HCT116 (cell line): ENCODE results near the gene DPP10. TPM values are rescaled to one million over a fixed set of nuclear protein-coding genes. Genes with fewer than 3 reads are reported as not detected.

ENCODE experiments used
- ATAC-seq: fragments of 200-7000 bp; cut with Tn5 transposase; 2 replicates; pipeline ENCODE4 v1.9.1; 2020; ENCODE audit warnings: mild to moderate bottlenecking, moderate library complexity
- BruUV-seq: library from RNA; stranded (reverse); fragments of 400-500 nt; replicated peaks from 2 replicates; lab custom pipeline; 2021; lab: Mats Ljungman, UMichigan
- CTCF ChIA-PET: fragments of 300-600 bp; sonication (Branson Sonifier 250); formaldehyde crosslinking; loops from one replicate; lab custom pipeline; 2021; ENCODE audit warnings: antibody characterized with exemption; lab: Charles Lee
- POLR2A ChIA-PET: fragments of 300-600, 350-600 bp; sonication (Branson Sonifier 250); formaldehyde crosslinking; loops from one replicate; lab custom pipeline; 2021; ENCODE audit warnings: antibody characterized with exemption; lab: Charles Lee
- RAD21 ChIA-PET, 2 experiments: fragments of 300-600 bp; sonication (Branson Sonifier 250); formaldehyde crosslinking; loops; one replicate each; lab custom pipeline; 2023; ENCODE audit warnings: low total read pairs in 2 of 2; ENCODE audit not compliant: uncharacterized antibody in 2 of 2, unreplicated experiment in 2 of 2, low non-redundant PET in 1 of 2; lab: Charles Lee
- DNase-seq: peaks from one replicate; pipeline ENCODE4 v3.0.0-alpha.2; 2010; ENCODE audit warnings: low read depth, low spot score
- H2AFZ ChIP-seq: fragments of 200-600 bp; shearing (Covaris generic), sonication (generic); 2 replicates; pipeline ENCODE4 v1.6.1; 2017; ENCODE audit warnings: low read depth, mixed run types, mixed read lengths, antibody characterized with exemption, low read length; ENCODE audit not compliant: poor library complexity, severe bottlenecking
- H3K27ac ChIP-seq: 2 replicates; pipeline ENCODE4 v1.5.1; 2012; ENCODE audit warnings: low read depth, low read length
- H3K27me3 ChIP-seq: fragments of 200-600 bp; sonication (generic); 2 replicates; pipeline ENCODE4 v1.6.1; 2016; ENCODE audit warnings: mixed run types, low read length, mixed read lengths; ENCODE audit not compliant: insufficient read depth
- H3K36me3 ChIP-seq, 2 experiments: fragments of 200-500 bp in 1 of 2; fragments of 200-600 bp in 1 of 2; sonication (Bioruptor generic) in 1 of 2; sonication (generic) in 1 of 2; 2 replicates each; pipeline versions ENCODE4 v1.5.1 to v1.6.1; 2014 to 2016; ENCODE audit warnings: low read length in 2 of 2, inconsistent platforms in 1 of 2, mixed read lengths in 1 of 2, mixed run types in 1 of 2; ENCODE audit not compliant: insufficient read depth in 2 of 2, control insufficient read depth in 1 of 2
- H3K4me1 ChIP-seq, 2 experiments: fragments of 200-600 bp in 1 of 2; sonication (generic) in 1 of 2; 2 replicates each; pipeline versions ENCODE4 v1.5.1 to v1.6.1; 2012 to 2017; ENCODE audit warnings: low read length in 2 of 2, inconsistent platforms in 1 of 2, mild to moderate bottlenecking in 1 of 2, mixed read lengths in 1 of 2, mixed run types in 1 of 2, moderate library complexity in 1 of 2; ENCODE audit not compliant: insufficient read depth in 2 of 2, control insufficient read depth in 1 of 2
- H3K4me2 ChIP-seq: fragments of 200-600 bp; sonication (generic); 2 replicates; pipeline ENCODE4 v1.6.1; 2017; ENCODE audit warnings: mixed run types, low read length, mixed read lengths
- H3K4me3 ChIP-seq, 2 experiments: fragments of 200-600 bp in 1 of 2; sonication (generic) in 1 of 2; replicated peaks in 1 of 2; 2 replicates each; pipeline ENCODE4 v1.5.1; 2011 to 2016; ENCODE audit warnings: low read length in 2 of 2, control low read depth in 1 of 2, low read depth in 1 of 2, mild to moderate bottlenecking in 1 of 2, mixed read lengths in 1 of 2, mixed run types in 1 of 2
- H3K79me2 ChIP-seq: fragments of 200-600 bp; sonication (generic); 2 replicates; pipeline ENCODE4 v1.6.1; 2017; ENCODE audit warnings: mild to moderate bottlenecking, mixed run types, low read length, moderate library complexity, mixed read lengths; ENCODE audit not compliant: insufficient read depth
- H3K9ac ChIP-seq: fragments of 200-600 bp; sonication (generic); 2 replicates; pipeline ENCODE4 v1.6.1; 2016; ENCODE audit warnings: low read length, mixed read lengths
- H3K9me2 ChIP-seq: fragments of 200-600 bp; sonication (generic), shearing (Covaris generic); 2 replicates; pipeline ENCODE4 v1.6.1; 2017; ENCODE audit warnings: mixed run types, mild to moderate bottlenecking, moderate library complexity; ENCODE audit not compliant: insufficient read depth
- H3K9me3 ChIP-seq, 2 experiments: fragments of 200-500 bp in 1 of 2; fragments of 200-600 bp in 1 of 2; sonication (Bioruptor generic) in 1 of 2; sonication (generic) in 1 of 2; 2 replicates each; pipeline ENCODE4 v1.6.1; 2014 to 2017; ENCODE audit warnings: low read length in 2 of 2, mixed read lengths in 2 of 2, inconsistent platforms in 1 of 2, low read depth in 1 of 2, mild to moderate bottlenecking in 1 of 2, mixed run types in 1 of 2, moderate library complexity in 1 of 2; ENCODE audit not compliant: control insufficient read depth in 1 of 2, insufficient read depth in 1 of 2
- H4K20me1 ChIP-seq: fragments of 200-600 bp; sonication (generic), shearing (Covaris generic); 2 replicates; pipeline ENCODE4 v1.6.1; 2017; ENCODE audit warnings: mixed run types, mild to moderate bottlenecking, moderate library complexity; ENCODE audit not compliant: insufficient read depth
- ATF3 ChIP-seq: IDR thresholded peaks from 2 replicates; pipeline ENCODE4 v1.6.1; 2012
- CBX3 ChIP-seq: IDR thresholded peaks from 2 replicates; pipeline ENCODE4 v1.6.1; 2012; ENCODE audit warnings: low read depth
- CEBPB ChIP-seq: IDR thresholded peaks from 2 replicates; pipeline ENCODE4 v1.6.1; 2012; ENCODE audit warnings: low read depth
- CTCF ChIP-seq, 3 experiments: fragments of 200-600 bp in 1 of 3; sonication (generic) in 1 of 3; IDR thresholded peaks in 2 of 3; conservative IDR thresholded peaks in 1 of 3; 2 replicates each; pipeline ENCODE4 v1.5.1; 2012 to 2017; ENCODE audit warnings: low read depth in 2 of 3, low read length in 2 of 3, antibody characterized with exemption in 1 of 3, borderline replicate concordance in 1 of 3, control low read depth in 1 of 3, mild to moderate bottlenecking in 1 of 3, mixed read lengths in 1 of 3, mixed run types in 1 of 3, moderate library complexity in 1 of 3; ENCODE audit not compliant: insufficient read depth in 1 of 3
- EGR1 ChIP-seq: IDR thresholded peaks from 2 replicates; pipeline ENCODE4 v1.6.1; 2012; ENCODE audit warnings: low read depth
- ELF1 ChIP-seq: IDR thresholded peaks from 2 replicates; pipeline ENCODE4 v1.6.1; 2012; ENCODE audit warnings: low read depth, borderline replicate concordance
- EZH2 ChIP-seq: fragments of 200-600 bp; sonication (generic); IDR thresholded peaks from 2 replicates; pipeline ENCODE4 v1.6.1; 2017; ENCODE audit warnings: antibody characterized with exemption, mixed run types
- EZH2phosphoT487 ChIP-seq: fragments of 200-600 bp; IDR thresholded peaks from 2 replicates; pipeline ENCODE4 v1.6.1; 2018; ENCODE audit warnings: antibody characterized with exemption, borderline replicate concordance
- FOSL1 ChIP-seq: IDR thresholded peaks from 2 replicates; pipeline ENCODE4 v1.6.1; 2012; ENCODE audit warnings: low read depth
- JUND ChIP-seq: IDR thresholded peaks from 2 replicates; pipeline ENCODE4 v1.6.1; 2012
- POLR2A ChIP-seq: IDR thresholded peaks from 2 replicates; pipeline ENCODE4 v1.7.0; 2011; ENCODE audit warnings: borderline replicate concordance; ENCODE audit not compliant: insufficient read depth, insufficient read length; ENCODE audit errors: extremely low read depth
- POLR2AphosphoS5 ChIP-seq: IDR thresholded peaks from 2 replicates; pipeline ENCODE4 v1.6.1; 2011; ENCODE audit warnings: mild to moderate bottlenecking, low read depth, low read length, moderate library complexity
- SIN3A ChIP-seq: IDR thresholded peaks from 2 replicates; pipeline ENCODE4 v1.6.1; 2012; ENCODE audit warnings: low read depth
- SRF ChIP-seq: IDR thresholded peaks from 2 replicates; pipeline ENCODE4 v1.6.1; 2012; ENCODE audit warnings: low read depth
- ZBTB33 ChIP-seq: IDR thresholded peaks from 2 replicates; pipeline ENCODE4 v1.6.1; 2011; ENCODE audit warnings: mild to moderate bottlenecking, low read length, moderate library complexity; ENCODE audit not compliant: insufficient replicate concordance; ENCODE audit errors: extremely low read depth
- ZNF274 ChIP-seq: fragments of 200-500 bp; sonication (Bioruptor generic); IDR thresholded peaks from 2 replicates; pipeline ENCODE4 v1.6.1; 2014; ENCODE audit warnings: mild to moderate bottlenecking, low read depth, low read length, inconsistent platforms
- intact Hi-C: fragments of 100-400 bp; cut with micrococcal nuclease; formaldehyde crosslinking; loops from 2 replicates; pipeline ENCODE4 v1.10.0; 2022
- total RNA-seq: library from RNA; stranded (reverse); gene quantifications from one replicate; pipeline ENCODE4 v1.2.1, GENCODE V29; 2021; ENCODE audit not compliant: unreplicated experiment

The DPP10 gene
- total RNA-seq, 1 experiment from 2014 or later, result not detected

GRCh38 chr2:115484983-115485382, 1042.5 kb downstream of the DPP10 start:
- intact Hi-C loops, result no loop called here
- Histone ChIP-seq H3K36me3 (no peaks in the 10 kb centered on the region), H3K9ac (no peak overlapping the region), H3K27ac (no peak overlapping the region), H3K9me3 (peaks cover 3 to 30% of the 10 kb centered on the region in 2 experiments; a peak in 2 of 4 replicates), H3K4me3 (no peak overlapping the region), H4K20me1 (no peaks in the 10 kb centered on the region), H3K27me3 (no peaks in the 10 kb centered on the region), H3K4me2 (no peak overlapping the region), H2AFZ (no peak overlapping the region), H3K79me2 (no peaks in the 10 kb centered on the region), H3K9me2 (no peaks in the 10 kb centered on the region)
- no peak for DNase-seq
- POLR2A ChIA-PET, result no interaction called here
- no TSS peak for BruUV-seq
- RAD21 ChIA-PET, result no interaction called here
- TF ChIP-seq EZH2, result no peak
- no peak for TF ChIP-seq EZH2phosphoT487
- no peak for TF ChIP-seq SIN3A
- no peak for TF ChIP-seq JUND
- TF ChIP-seq EGR1, result no peak
- TF ChIP-seq POLR2A, result no peak
- TF ChIP-seq ATF3, result no peak
- no peak for TF ChIP-seq POLR2AphosphoS5
- TF ChIP-seq, all 23 proteins: peak for 0
- ATAC-seq, result no peak
- CTCF ChIA-PET, result no interaction called here
- no peaks in the 10 kb centered on the region for H3K4me1 ChIP-seq

GRCh38 chr2:115491186-115491793, 1048.8 kb downstream of the DPP10 start:
- Histone ChIP-seq H3K9ac (no peak overlapping the region), H4K20me1 (no peaks in the 10 kb centered on the region), H3K4me3 (no peak overlapping the region), H3K79me2 (no peaks in the 10 kb centered on the region), H3K36me3 (no peaks in the 10 kb centered on the region), H2AFZ (no peak overlapping the region), H3K9me2 (no peaks in the 10 kb centered on the region), H3K4me1 (no peaks in the 10 kb centered on the region), H3K27me3 (no peaks in the 10 kb centered on the region), H3K4me2 (no peak overlapping the region), H3K27ac (no peak overlapping the region), H3K9me3 (peaks cover 6 to 18% of the 10 kb centered on the region in 2 experiments; a peak in 2 of 4 replicates)
- no peak for DNase-seq
- intact Hi-C loops, result no loop called here
- ChIA-PET CTCF (no interaction called here), POLR2A (no interaction called here), RAD21 (no interaction called here)
- ATAC-seq, result no peak
- no TSS peak for BruUV-seq
- TF ChIP-seq CBX3 (no peak), CTCF (IDR thresholded peaks at IDR 0.05 in 2 of 3, conservative IDR thresholded peaks at IDR 0.05 in 1 of 3; ENCODE audit: borderline replicate concordance in 1 of 3, insufficient read depth in 1 of 3, low read depth in 2 of 3, low read length in 2 of 3) (no peak), POLR2AphosphoS5 (no peak), ELF1 (no peak), SRF (no peak), ZNF274 (no peak), EGR1 (no peak), CEBPB (no peak), ZBTB33 (no peak), FOSL1 (no peak)
